Spinal cord (tissue), 10 donors: Measurements from ENCODE around the gene FRMD5. TPM values are rescaled to one million over a fixed set of nuclear protein-coding genes. Genes with fewer than 3 reads are reported as not detected.

Source experiments
- DNase-seq, 6 donors: peaks; one replicate each; pipeline versions ENCODE4 v3.0.0 to v3.0.0-alpha.2; 2013 to 2015; ENCODE audit warnings: low spot score in 6 of 6, low read depth in 4 of 6
- H3K27ac ChIP-seq: one replicate; pipeline ENCODE4 v1.5.1; 2013; ENCODE audit warnings: low read depth, low read length, control low read depth
- H3K27me3 ChIP-seq: one replicate; pipeline ENCODE4 v1.6.1; 2013; ENCODE audit warnings: low read length; ENCODE audit not compliant: control insufficient read depth, insufficient read depth
- H3K36me3 ChIP-seq: one replicate; pipeline ENCODE4 v1.6.1; 2013; ENCODE audit warnings: low read length; ENCODE audit not compliant: control insufficient read depth, insufficient read depth
- H3K4me1 ChIP-seq: one replicate; pipeline ENCODE4 v1.6.1; 2013; ENCODE audit warnings: low read length; ENCODE audit not compliant: control insufficient read depth, insufficient read depth
- H3K4me3 ChIP-seq: one replicate; pipeline ENCODE4 v1.5.1; 2013; ENCODE audit warnings: low read depth, low read length, control low read depth
- H3K9me3 ChIP-seq: one replicate; pipeline ENCODE4 v1.6.1; 2013; ENCODE audit warnings: low read length; ENCODE audit not compliant: control insufficient read depth, insufficient read depth
- WGBS: methylation state at CpG from one replicate; pipeline ENCODE4 v1.1.5; 2013; ENCODE audit warnings: missing lambda C conversion rate; ENCODE audit not compliant: insufficient coverage; 5-methylcytosine and 5-hydroxymethylcytosine counted together
- polyA plus RNA-seq, 2 donors: library from polyadenylated mRNA; unstranded; fragments of 120-200 nt; gene quantifications; one replicate each; pipeline ENCODE4 v1.2.1, GENCODE V29; 2013; ENCODE audit not compliant: insufficient read length in 2 of 2
- total RNA-seq, 2 donors: library from RNA; depleted of rRNA in 1 of 2; stranded (reverse); fragments of 120-200 nt in 1 of 2; fragments of >200 nt in 1 of 2; gene quantifications; one replicate each; pipeline versions ENCODE4 v1.2.3 to v1.2.4, GENCODE V29; 2013 to 2014
- donor health status: healthy.

The FRMD5 gene
- total and polyA plus RNA-seq, 4 donors: 8.9 to 25.9 (median 20.2) TPM

GRCh38 chr15:44087578-44088465 is 107.2 kb downstream of the FRMD5 start:
- H3K27me3 ChIP-seq: no peaks in the 10 kb centered on the region
- no peaks in the 10 kb centered on the region for H3K36me3 ChIP-seq
- H3K27ac ChIP-seq: no peak overlapping the region
- no CpG with 5 or more reads among the region's 3 CpGs for WGBS
- H3K9me3 ChIP-seq: no peaks in the 10 kb centered on the region
- no peak for DNase-seq
- no peaks in the 10 kb centered on the region for H3K4me1 ChIP-seq
- H3K4me3 ChIP-seq: no peak overlapping the region

- Histone ChIP-seq H3K4me3 (no peak overlapping the region), H3K4me1 (no peaks in the 10 kb centered on the region), H3K36me3 (no peaks in the 10 kb centered on the region), H3K9me3 (no peaks in the 10 kb centered on the region), H3K27ac (no peak overlapping the region), H3K27me3 (no peaks in the 10 kb centered on the region)
- no peak for DNase-seq
- WGBS: no CpG with 5 or more reads among the region's 2 CpGs
Measured at GRCh38 chr15:44084770-44085169, 110.3 kb downstream of the FRMD5 start.

DNA sequence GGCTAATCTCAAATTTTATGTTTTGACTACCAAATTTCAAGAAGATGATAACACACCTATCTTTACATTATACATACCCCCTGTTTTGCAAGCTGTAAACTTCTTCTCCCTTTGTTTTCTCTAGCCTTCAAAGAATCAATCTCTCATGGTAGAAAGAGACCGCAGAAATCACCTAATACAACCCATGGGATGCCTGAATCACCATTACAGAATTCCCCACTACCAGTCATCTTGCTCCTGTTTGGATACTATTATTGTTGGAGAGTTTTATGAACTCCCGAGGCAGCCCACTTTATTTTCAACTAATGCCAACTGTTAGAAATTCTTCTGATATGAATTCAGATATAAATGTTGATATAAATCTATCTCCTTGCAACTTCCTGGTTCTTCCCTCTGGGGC is 110.9 kb downstream of the FRMD5 start:
- no peak overlapping the region for H3K27ac ChIP-seq
- no CpG with 5 or more reads among the region's 2 CpGs for WGBS

DNA sequence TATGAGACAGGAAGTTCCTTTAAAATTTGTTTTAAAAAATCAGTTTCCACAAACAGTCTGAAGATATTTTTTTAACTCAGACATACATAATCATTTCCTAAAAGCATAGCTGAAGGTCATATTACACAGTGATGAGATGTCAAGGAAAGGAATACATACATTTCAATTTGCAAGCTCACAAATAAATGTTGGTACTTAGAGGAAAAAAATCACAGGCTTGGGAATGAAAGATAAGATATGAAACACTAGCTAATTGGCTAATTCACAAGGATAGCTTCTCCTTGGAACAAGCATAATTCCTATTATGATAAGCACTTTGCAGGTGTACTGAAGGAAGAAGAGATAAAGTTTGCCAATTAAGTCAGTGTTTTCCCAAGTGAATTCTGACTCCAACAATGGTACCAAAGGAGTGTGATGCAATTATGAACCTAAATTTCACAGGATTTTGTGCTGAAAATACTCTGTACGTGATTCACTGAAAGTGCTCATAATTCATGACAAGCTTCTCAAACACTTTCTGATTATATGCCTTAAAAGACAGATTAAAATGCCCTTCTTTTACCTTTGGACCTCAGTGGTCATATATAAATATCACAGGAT is 112.4 kb downstream of the FRMD5 start:
- H3K27me3 ChIP-seq: no peaks in the 10 kb centered on the region
- no peaks in the 10 kb centered on the region for H3K9me3 ChIP-seq
- no peaks in the 10 kb centered on the region for H3K4me1 ChIP-seq
- no peaks in the 10 kb centered on the region for H3K36me3 ChIP-seq
- no peak overlapping the region for H3K4me3 ChIP-seq
- no peak overlapping the region for H3K27ac ChIP-seq
- WGBS: no CpG with 5 or more reads among the region's 1 CpG
- peak in 1 of 6 donors; percentile 40 for DNase-seq

More for the DNA sequence above, 110.9 kb downstream of the FRMD5 start:
- Histone ChIP-seq H3K4me1 (no peaks in the 10 kb centered on the region), H3K9me3 (no peaks in the 10 kb centered on the region), H3K36me3 (no peaks in the 10 kb centered on the region), H3K27me3 (no peaks in the 10 kb centered on the region), H3K4me3 (no peak overlapping the region)
- no peak for DNase-seq

DNA sequence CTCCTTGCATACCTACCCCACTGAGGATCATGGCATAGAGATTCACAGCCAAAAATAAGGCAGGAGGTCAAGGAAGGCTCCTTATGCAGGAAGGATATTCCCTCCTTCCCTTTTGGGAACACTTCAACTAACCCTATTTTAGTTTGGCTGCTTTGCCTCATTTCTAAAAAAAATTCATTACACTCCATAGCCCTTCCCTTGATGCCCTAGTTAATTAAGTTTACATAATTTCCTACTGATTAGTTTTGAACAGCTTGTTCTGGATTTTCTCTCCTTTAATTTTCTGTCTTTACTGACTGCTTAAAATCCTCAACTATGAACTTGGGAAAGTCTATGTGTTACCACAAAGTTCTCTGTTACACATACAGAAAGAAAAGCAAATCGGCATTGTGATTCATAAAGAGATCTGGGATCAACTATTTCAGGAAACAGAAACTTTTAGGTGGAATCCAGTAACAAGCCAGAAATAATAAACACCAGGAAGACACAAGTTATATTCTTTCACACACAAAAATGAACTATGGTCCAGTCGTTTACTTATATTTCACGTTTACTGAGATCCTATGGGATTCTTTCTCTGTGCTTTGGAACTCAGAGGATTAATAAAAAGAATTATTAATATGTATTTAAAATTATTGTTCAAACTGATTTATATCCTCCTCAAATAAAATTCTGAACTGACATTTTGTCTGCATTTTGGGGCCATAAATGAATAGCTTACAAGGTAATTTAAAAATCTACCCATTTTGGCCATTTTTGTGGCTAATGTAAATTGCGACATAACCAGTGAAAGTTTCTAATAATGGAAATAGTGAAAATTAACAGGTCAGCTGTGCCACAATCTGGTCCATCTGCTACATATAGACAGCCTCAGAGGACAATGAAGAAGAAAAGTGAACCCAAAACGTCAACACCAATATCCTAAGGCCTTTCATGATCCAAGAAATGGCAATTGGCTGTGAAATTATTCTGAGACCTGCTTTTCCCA is 113.8 kb downstream of the FRMD5 start:
- no peaks in the 10 kb centered on the region for H3K27me3 ChIP-seq
- peak in 1 of 6 donors; percentile 51 for DNase-seq
- no peak overlapping the region for H3K4me3 ChIP-seq
- no peaks in the 10 kb centered on the region for H3K4me1 ChIP-seq
- no peaks in the 10 kb centered on the region for H3K36me3 ChIP-seq
- H3K27ac ChIP-seq: no peak overlapping the region
- H3K9me3 ChIP-seq: no peaks in the 10 kb centered on the region
- no CpG with 5 or more reads among the region's 5 CpGs for WGBS

DNA sequence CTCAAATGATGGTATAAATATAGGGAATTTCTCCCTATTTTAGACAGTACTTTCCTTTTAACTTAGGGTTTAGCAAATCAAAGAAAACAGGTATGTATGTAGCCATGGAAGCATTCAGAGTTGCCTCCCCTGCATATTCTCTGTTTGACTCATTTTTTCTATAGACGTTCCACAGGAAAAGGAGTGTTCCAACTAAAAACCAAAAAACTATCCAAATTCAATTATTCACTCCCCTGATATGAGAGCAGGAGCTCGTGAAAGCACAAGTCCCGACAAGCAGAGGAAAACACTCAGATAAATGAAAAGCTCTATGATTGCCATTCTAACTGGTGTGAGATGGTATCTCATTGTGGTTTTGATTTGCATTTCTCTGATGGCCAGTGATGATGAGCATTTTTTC is 119.5 kb downstream of the FRMD5 start:
- H3K4me3 ChIP-seq: no peak overlapping the region
- no peaks in the 10 kb centered on the region for H3K27me3 ChIP-seq
- no CpG with 5 or more reads among the region's 3 CpGs for WGBS
- H3K9me3 ChIP-seq: no peaks in the 10 kb centered on the region
- no peak overlapping the region for H3K27ac ChIP-seq
- no peaks in the 10 kb centered on the region for H3K36me3 ChIP-seq
- DNase-seq: no peak
- H3K4me1 ChIP-seq: no peaks in the 10 kb centered on the region

DNA sequence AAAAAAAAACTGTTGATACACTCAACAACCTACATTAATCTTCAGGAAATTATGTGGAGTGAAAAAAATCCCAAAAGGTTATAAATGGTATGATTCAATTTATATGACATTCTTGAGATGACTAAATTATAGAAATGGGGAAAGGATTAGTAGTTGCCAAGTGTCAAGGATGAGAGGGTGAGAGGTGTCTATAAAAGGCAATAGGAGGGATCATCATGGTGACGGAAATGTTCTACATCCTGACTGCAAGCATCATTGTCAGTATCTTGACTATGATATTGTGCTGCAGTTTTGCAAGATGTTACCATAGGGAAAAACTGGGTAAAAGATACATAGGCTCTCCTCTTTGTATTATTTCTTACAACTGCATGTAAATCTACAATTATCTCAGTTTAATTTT is 125.6 kb downstream of the FRMD5 start:
- Histone ChIP-seq H3K27me3 (no peaks in the 10 kb centered on the region), H3K27ac (no peak overlapping the region), H3K4me3 (no peak overlapping the region), H3K36me3 (no peaks in the 10 kb centered on the region), H3K4me1 (no peaks in the 10 kb centered on the region), H3K9me3 (no peaks in the 10 kb centered on the region)
- no peak for DNase-seq
- WGBS: 100% methylated on average over 1 of the region's 1 CpG

DNA sequence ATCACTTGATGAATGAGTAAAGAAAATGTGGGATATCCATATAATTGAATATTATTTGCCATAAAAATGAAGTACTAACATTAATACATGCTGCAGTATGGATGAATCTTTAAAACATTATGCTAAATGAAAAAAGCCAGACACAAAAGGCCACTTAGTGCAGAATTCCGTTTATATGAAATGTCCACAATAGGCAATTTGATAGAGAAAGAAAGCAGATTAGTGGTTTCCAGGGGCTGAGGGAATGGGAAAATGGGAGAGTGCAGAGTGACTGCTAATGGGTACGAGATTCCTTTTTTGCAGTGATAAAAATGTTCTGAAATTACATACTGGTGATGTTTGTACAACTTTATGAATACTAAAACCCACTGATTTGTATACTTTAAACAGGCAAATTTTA is 126.7 kb downstream of the FRMD5 start:
- H3K36me3 ChIP-seq: no peaks in the 10 kb centered on the region
- no peak overlapping the region for H3K4me3 ChIP-seq
- H3K9me3 ChIP-seq: no peaks in the 10 kb centered on the region
- H3K4me1 ChIP-seq: no peaks in the 10 kb centered on the region
- WGBS: 60% methylated on average over 1 of the region's 2 CpGs
- H3K27me3 ChIP-seq: no peaks in the 10 kb centered on the region
- peak in 1 of 6 donors; percentile 73 for DNase-seq
- no peak overlapping the region for H3K27ac ChIP-seq

DNA sequence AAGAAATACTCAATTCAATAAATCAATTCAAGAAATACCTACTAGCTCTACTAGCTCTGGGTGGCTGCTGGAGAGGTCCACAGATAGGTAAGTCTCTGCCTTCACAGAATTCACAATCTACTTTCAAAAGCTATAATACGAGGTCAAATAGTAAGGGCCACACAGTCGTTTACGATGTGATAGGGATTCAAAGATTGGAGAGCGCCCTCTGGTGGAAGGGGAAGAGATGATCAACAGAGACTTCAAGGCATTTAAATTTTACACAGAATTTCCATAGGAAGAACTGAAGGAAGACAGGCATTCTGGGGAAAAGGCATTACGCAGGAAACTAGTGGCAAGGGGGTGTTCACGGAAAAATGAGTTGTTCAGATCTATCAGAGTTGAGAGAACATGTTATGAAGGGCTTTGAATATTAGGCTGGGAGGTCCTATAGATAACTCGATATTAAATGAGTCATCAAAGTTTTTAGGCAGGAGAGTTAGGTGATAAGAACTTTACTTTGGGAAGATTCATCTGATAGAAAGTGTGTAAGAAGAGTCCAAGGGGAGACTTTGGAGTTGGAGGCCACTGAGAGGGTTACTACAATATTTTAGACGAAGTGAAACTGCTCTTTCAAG is 128.8 kb downstream of the FRMD5 start:
- H3K27ac ChIP-seq: no peak overlapping the region

More for the DNA sequence above, 128.8 kb downstream of the FRMD5 start:
- Histone ChIP-seq H3K36me3 (no peaks in the 10 kb centered on the region), H3K4me3 (no peak overlapping the region), H3K4me1 (no peaks in the 10 kb centered on the region), H3K9me3 (no peaks in the 10 kb centered on the region), H3K27me3 (no peaks in the 10 kb centered on the region)
- 68% methylated on average over 4 of the region's 8 CpGs for WGBS
- DNase-seq: peak in 1 of 6 donors; percentile 24
